HG03095 (cell line): ENCODE data around the gene RAB41.
"Not testable (repeated sequence)": the region's sequence is repeated elsewhere in the genome, so short reads cannot be mapped to it uniquely, and the experiment has no call there.

ENCODE experiments used
- ATAC-seq: cut with Tn5 transposase; IDR thresholded peaks from one replicate; pipeline ENCODE4 v1.9.1; 2021; ENCODE audit warnings: moderate library complexity; ENCODE audit not compliant: unreplicated experiment

The RAB41 gene

DNA sequence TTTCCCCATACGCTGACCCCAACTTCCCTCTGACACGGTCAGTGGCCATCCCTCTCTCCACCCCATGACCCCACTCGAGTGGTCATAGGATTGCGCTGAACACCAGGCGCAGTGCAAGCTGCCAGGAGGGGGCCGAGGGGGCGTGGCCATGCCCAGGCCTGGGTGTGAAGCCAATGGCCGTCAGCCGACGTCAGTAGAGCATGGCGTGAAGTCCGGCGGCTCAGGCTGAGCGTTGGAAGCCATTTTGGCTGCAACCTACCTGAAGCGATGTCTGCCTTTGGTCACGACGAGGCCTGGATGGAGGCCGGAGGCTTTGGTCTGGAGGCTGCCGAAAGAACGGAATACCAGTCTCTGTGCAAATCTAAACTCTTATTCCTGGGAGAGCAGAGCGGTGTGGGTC is at the start of gene RAB41:
TSS of gene RAB41 (plus strand) at position 222 of the 400 bp plus-strand sequence. CDS start at position 268, 46 bp downstream.
- no peak for ATAC-seq

DNA sequence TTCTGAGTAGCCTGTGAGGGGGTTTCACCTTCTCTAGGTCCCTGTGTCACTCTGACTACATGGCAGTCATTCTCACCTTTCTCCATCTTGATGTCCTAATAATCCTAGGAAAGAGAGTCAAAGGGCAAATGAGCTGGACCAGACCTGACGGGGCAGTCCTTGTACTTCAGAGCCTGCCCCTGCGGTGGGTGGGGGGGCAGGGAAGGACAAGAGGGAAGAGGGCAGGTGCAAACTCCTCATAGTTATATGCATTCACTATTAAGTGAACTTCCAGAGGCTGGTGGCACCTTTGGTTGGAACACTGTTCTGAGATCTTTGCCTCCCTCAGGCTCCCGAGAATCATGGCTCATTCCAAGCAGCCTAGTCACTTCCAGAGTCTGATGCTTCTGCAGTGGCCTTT is 47.6 kb upstream of the RAB41 start, which contains the start of gene AWAT1:
TSS of gene AWAT1 (plus strand) at position 301 of the 400 bp plus-strand sequence. CDS start at position 342, 41 bp downstream.
- no peak for ATAC-seq

DNA sequence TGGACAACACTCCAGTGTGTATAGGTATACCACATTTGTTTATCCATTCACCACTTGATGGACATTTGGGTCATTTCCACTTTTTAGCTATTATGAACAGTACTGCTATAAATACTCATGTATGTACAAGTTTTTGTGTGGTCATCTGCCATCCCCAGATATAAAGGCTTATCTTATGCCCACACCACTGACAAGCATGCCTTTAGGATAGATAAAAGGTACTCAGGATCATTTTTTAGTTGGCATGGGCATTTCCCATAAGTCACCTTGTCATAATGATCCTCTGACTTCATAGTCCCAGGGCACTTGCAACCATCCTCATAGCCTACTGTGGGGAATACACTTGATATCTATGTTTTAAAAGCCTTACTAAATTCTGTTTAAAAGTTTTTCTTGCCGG is 41.2 kb upstream of the RAB41 start:
- no peak for ATAC-seq

DNA sequence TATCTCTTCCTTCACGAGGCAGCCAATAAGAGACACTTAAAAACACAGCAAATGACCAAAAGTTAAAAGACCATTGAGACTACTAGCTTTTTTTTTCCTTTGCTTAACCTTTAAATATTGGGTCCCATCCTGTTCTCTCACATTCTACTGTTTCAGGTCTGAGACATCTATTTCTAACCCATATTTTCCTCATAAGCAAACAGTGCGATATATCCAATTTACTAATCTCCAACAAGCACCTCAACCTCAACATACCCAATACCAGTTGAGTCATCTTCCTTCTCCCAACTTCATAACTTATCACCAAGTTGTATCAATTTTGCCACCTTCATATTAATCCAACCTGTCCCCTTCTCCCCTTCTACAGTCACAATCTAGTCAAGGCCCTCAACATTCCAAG is 40.5 kb upstream of the RAB41 start:
- no peak for ATAC-seq

DNA sequence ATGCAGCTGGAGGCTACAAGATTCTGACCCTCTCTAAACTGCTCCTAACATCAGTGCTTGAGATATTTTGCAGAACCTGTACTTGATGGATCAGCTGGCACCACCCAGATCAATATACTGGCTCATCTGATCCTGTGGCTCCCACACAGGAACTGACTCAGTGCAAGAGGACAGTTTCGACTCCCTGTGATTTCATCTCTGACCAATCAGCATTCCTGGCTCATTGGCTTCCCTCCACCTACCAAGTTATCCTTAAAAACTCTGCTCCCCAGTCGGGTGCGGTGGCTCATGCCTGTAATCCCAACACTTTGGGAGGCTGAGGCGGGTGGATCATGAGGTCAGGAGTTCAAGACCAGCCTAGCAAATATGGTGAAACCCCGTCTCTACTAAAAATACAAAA is 38.4 kb upstream of the RAB41 start:
- not testable (repeated sequence) for ATAC-seq

DNA sequence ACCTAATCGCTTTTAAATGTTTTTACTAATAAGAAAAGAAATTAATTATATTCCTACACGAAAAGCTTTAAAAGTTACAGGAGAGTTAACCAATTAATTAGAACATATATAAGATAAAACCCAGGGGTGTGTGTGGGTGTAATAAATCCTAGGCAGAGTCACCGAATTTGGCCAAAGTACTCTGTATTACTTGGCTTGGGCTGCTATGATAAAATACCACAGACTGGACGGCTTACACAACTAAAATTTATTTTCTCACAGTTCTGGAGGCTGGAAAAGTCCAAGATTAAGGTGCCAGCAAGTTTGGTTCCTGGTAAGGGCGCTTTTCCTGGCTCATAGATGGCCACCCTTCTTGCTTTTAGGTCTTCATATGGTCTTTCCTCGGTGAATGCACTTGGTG is 37.1 kb upstream of the RAB41 start:
- ATAC-seq = no peak

DNA sequence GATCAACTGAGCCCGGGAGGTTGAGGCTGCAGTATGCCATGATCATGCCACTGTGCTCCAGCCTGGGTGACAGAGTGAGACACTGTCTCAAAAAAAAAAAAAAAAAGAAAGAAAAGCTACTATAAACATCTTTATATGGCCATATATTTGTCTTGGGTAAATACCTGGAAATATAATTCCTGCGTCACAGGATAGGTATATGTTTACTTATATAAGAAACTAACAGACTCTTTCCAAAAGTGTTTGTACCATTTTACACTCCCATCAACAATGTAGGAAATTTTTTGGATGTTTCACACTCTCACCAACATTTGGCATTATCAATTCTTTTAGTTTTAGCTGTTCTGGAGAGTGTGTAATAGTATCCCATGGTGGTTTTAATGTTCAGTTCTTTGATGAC is 34.7 kb upstream of the RAB41 start:
- ATAC-seq = no peak

DNA sequence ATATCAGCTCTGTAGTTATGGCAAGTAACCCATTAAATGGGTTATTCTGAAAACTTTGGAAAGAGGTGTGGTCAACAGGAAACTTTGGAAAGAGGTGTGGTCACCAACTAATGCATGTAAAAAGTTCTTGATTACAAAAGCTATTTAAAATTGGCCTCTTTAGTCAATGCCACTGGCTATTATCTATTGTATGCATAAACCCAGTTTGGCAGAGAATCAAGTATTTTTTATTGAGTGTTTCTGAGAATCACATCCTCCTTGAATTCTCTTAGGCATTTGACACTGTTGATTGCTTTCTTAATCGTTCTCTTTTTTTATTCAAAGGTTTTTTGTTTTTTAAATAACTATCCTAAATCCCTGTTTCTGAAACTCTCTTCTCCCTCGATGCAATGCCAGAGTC is 29.5 kb upstream of the RAB41 start:
- ATAC-seq = no peak

DNA sequence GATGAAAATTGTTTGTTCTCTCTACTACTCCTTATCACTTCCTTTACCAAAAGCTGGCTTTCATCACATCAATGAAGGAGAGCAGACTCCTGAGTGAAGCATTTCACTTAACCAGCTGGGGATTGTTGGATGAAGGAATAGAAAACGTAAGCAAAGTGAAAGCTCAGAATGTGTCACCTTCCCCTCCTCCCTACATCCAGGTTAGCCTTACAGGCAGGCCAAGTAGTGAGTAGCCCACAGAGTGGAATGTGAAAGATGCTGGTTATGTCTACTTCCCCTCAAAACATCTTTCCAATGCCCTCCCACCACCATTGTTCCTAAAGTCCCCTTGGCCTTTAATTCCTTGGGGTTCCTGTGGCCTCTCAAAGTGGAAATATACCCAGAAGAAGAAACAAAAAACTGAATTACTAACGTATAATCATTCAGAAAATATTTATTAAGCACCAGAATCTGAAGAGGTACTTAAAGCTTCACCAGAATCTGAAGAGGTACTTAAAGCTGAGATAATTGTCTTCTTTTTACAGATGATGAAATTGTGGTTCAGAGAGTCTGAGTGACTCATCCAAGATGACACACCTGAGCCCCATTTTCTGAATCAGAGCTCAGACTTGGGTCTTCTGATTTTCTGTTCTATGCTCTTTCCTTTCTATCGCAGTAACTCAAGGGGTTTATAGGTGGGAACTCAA is 28.5 kb upstream of the RAB41 start:
- ATAC-seq = no peak

DNA sequence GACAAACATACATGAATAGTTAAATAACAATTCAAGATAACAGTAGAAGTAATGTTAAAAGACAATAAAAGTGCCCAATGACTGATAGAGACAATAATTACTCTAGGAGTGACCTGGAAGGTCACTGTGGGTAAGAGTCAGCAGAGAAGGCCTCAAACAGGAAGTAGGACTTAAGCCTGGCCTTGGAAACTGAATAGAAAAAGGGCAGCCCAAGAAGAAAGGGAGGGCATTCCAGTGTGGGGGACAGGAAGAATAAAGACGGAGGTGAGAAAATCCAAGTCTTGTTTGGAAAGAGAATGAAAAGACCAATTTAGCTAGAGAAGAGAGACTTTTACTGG is 27.9 kb upstream of the RAB41 start:
- ATAC-seq = no peak

DNA sequence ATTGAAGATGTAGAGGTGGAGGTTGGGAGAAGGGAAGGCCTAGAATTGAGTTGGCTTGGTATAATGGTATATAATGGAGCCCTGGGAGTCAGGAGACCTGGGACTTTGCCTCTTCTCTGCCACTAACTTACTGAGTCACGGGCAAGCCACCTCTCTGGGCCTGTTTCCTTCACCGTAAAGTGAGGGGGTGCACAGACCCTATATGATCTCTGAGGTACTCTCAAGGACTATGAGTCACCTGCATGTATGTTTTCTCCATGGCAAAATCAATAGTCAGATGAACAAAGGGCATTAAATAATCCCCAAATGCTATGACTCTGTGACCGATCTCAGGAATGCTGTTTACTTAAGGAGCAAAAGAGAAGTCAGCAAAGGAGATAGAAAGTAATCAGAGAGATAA is 27.1 kb upstream of the RAB41 start:
- no peak for ATAC-seq

DNA sequence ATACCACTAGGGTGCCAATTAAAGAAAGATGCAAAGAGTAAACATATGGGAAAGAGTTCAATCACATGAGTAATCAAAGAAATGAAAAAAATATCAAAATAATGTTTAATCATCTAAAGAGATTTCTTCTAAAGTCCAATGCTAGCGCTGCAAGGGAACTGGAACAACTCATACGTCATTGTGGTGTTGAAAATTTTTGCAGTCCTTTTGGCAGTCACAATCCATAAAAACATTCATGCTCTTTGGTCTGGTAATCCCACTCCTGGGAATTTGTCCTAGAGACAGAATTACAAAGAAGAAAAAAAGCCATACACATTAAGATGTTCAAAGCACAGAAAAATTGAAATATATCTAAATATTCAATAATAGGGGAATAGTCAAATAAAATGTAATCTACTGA is 26.5 kb upstream of the RAB41 start:
- no peak for ATAC-seq

DNA sequence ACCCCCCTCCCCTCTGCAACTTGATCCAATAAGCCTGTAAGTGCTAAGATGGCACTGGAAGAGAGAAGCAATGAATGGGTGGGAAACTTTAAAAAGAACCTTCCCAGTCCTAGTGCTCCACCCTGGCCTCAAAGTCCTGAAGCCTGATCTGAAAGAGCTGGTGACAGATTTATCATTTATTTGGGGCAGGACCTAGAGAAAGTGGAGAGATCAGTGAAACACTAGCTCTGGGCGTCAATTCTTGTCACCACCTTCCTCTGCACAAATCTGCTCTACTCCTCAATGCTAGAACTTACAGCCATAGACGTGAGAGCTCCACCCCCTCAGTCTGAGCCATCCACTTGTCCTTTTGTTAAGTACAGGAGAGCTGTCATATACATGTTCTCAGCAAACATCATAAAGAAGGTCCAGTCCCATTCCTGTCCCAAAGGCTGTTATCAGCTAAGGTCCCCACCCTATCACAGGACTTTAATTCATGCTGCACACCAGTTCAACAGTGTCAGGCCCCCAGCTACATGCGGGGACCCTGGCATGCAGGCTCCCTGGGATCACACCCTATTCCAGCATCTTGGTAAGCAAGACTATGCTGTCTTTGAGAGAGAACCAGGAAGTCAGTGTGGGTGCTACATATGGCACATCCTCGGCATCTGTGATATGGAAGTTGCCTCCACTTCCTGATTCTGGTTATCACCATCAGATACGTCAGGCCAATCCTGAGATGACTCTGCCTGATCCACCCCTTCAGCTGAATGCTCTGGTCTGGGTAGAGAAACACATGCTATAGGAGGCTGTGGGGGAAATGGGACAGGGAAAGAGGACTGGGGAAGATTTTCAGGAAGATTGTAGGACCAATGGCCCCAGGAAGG is 24.3 kb upstream of the RAB41 start:
- ATAC-seq = no peak

DNA sequence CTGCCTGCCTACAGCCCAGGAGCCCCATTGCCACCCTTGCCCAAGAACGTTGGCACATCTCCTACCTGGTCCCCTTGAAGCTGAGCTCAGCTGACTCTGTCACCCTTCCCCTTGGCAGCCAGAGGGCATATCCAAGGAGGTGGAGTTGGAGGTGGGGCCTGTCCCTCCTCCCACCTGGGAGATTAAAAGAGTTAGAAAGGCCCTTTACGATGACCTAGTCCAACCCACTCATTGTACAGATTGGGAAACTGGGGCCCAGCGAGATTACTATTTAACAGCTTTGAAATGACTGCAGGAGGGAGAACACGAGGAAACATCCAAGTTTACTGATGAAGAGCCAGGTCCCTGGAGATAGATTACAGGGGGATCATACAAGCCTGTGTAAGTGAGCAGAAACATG is 21.9 kb upstream of the RAB41 start, which contains the start of gene P2RY4:
TSS of gene P2RY4 (minus strand) at position 101 of the 400 bp plus-strand sequence. CDS start 580 bp downstream, outside the sequence.
- ATAC-seq = no peak

DNA sequence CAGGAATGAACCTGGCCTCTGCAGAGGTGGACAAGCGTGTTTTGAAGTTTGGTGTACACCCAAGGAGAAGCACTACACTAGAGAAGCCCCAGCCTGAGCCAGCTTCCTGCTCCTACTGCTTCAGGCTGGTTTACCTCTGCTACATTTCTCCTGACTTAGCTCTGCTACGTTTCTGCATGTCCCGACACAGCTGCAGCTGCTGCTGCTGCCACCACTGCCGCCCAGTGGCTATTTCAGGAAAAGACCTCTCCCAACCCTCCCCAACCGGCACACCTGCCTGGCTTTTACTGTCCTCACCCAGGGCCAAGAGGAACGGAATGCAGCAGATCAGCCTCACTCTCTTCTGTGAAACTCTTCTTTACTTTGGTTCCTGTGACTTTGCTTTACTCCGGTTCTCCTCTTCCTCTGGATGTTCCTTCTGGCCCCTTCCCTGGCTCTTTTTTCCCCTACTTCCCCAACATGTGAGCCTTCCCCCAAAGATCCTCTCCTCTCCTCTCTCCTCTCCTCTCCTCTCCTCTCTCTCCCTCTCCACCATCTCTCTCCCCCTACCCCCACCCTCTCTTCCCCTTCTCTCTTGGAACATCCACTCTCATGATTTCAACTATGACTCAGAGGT is 18.9 kb upstream of the RAB41 start:
- peak; percentile 65 for ATAC-seq

DNA sequence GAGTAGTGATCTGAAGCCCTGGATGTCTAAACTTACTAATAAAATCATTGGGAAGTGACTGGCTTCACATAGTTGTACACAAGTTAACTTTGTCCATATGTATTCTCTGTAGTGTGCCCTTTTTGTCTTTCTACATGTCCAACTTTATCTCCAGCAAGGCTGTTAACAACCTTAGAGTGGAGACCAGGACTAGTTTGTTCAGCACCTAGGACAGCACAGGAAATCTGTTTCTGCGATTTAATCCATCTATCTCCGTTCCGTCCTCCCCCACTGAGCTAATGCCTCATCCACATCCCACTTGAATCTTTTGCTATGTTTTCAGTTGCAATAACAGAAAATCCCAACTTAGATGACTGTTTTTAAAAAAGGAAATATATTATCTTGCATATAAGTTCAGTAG is 17.2 kb upstream of the RAB41 start:
- no peak for ATAC-seq

DNA sequence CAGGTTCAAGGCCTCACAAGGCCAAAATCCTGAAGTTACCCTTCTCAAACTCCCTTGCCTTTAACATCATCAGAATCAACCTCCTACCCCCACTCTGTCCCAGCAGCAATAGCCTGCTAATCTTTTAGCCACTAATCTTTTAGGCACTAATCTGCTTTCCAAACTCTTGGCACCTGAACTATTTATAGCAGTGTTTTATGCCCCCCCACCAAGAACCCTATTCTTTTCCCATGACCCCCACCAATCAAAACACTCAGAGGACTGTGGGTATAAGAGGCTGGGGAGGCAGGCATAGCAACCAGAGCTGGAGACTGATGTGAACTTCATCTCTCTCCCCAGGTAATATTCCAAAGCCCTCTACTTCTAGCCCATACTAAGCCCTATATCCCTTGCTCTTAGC is 13.9 kb upstream of the RAB41 start, which contains the start of gene ARR3:
TSS of gene ARR3 (plus strand) at position 301 of the 400 bp plus-strand sequence. CDS start 1,052 bp downstream, outside the sequence.
- ATAC-seq = no peak

DNA sequence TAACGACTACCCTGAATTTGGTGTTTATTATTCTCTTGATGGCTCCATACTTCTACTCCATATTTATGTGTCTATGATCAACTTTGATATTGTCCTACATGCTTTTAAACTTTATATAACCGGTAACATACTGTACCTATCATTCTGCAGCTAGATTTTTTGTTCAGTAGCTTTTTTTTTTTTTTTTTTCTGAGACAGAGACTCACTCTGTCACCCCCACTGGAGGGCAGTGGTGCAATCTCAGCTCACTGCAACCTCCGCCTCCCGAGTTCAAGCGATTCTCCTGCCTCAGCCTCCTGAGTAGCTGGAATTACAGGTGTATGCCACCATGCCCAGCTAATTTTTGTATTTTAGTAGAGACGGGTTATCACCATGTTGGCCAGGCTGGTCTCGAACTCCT is 7.9 kb upstream of the RAB41 start:
- ATAC-seq = not testable (repeated sequence)

DNA sequence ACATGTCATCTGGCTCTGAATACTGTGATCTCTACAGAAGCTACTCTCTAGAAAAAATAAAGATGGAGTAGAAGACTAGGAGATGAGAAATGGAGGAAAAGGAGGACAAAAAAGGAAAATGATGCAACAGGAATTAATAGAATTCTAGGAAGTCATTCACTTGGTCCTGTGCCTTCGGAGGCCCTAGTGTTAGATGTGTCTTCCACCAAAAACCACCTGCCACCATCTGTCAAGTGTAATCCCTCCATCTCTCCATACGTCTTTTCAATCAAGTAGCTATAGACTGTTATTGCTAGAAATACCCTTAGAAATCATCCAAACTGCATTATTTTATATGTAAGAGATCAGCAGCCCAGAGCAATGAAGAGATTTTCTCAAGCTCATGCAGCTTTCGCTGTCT is 2.9 kb upstream of the RAB41 start:
- ATAC-seq = no peak

DNA sequence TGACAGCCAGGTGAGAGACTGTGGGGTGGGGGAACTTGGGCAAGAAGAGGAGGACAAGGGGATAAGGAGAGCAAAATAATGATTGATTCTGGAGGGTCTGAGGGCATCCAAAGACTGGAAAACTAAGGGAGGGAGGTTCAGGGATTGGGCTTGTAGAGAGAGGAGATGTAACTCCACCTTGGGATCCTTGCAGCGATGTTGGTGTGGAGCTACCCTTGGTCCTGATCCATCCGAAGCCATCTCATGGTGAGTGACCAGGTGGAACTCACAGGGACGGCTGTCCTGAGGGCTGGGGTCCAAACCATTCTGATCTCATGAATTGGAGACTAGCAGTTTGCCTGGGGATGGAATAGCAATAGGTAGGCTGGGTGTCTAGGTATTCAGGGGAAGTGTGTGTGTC is 1.4 kb upstream of the RAB41 start:
- ATAC-seq = no peak

DNA sequence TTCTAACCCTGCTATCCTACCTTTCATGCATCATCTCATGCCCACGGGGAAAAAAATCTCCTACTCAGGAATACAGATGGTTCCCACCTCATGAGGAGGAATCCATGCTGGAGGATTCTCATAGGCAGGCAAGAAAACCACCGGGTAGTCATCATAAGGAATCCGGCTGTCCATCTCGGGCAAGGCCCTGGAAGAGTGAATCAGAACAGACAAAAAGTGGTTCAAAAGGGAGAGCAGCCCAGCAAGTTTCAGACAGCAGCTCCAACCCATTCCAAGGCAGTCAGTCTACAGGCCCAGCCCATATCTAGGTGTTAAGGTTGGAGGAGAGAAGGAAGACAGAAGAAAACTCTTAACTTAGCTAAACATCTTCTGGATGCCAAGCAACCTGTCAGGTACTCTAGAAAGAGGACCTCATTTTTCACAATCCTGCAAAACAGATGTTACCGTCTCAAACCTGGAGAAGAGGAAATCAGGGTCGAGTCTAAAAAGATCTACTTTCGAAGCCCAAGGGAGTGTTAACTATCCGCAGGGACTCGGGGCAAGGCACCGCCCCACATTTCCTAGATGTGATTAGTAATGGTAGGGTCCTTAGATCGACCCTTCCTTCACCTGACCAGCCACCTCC is 7.3 kb downstream of the RAB41 start:
- ATAC-seq = no peak
